ENCODE results near the gene CORO1A.

- TF ChIP-seq CTCF (IDR thresholded peaks at IDR 0.05 in 2 of 3, conservative IDR thresholded peaks at IDR 0.05 in 1 of 3; ENCODE audit: borderline replicate concordance in 1 of 3, insufficient read depth in 1 of 3, low read depth in 2 of 3, low read length in 2 of 3), result no peak
- TF ChIP-seq EZH2phosphoT487 (IDR thresholded peaks at IDR 0.05; ENCODE audit: borderline replicate concordance), result no peak
- TF ChIP-seq JUND (IDR thresholded peaks at IDR 0.05), result no peak
- TF ChIP-seq CBX3 (IDR thresholded peaks at IDR 0.05; ENCODE audit: low read depth), result no peak
- TF ChIP-seq REST (IDR thresholded peaks at IDR 0.05; ENCODE audit: low read depth), result no peak
- TF ChIP-seq SP1 (IDR thresholded peaks at IDR 0.05; ENCODE audit: low read depth), result no peak
- TF ChIP-seq POLR2AphosphoS5 (IDR thresholded peaks at IDR 0.05; ENCODE audit: low read depth, low read length), result no peak
Measured at GRCh38 chr16:30144017-30144416, 39.4 kb upstream of the CORO1A start.
